GM21619 (cell line): ENCODE results near the gene IFITM10.

Experiments
- ATAC-seq: cut with Tn5 transposase; IDR thresholded peaks from one replicate; pipeline ENCODE4 v1.9.1; 2021; ENCODE audit not compliant: unreplicated experiment

The IFITM10 gene

DNA sequence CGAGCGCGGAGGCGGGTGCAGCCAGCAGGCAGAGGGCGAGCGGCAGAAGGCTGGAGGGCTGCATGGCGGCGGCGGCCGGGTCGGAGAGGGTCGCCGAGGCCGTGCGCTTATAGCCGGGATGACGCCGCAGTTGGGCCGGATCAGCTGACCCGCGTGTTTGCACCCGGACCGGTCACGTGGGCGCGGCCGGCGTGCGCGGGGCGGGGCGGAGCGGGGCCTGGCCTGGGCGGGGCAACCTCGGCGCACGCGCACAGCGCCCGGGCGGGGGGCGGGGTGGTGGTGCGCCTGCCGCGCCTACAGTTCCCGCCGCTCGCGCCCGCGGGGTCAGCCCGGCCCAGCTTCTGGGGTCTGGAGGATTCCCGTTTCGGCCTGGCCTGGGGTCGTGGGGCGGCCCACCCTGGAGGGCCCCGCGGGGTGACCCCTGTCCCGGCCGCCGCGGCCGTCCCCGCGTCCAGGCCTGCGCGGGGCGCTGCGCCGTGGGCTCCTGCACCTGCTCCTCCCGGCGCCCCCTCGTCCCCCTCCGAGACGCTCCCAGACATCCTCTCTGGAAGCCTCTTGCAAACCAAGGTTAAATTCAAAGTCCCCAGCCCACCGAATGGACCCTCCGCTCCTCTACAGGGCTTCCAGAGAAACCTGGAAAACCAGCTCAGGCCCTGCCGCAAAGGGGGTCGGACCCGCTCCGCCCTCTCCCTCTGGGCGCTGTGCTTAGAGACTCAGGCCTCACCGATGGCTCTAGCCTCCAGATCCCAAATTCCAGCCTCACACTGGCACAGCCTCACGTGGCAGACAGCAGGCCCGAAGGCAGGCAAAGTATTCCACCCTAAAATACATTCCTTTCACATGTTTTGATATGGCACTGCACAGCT is 13.6 kb upstream of the IFITM10 start, which contains the start of gene CTSD:
TSS of gene CTSD (minus strand) at position 132 of the 866 bp plus-strand sequence. CDS start at position 64, 68 bp downstream.
- peak; percentile 67 for ATAC-seq

DNA sequence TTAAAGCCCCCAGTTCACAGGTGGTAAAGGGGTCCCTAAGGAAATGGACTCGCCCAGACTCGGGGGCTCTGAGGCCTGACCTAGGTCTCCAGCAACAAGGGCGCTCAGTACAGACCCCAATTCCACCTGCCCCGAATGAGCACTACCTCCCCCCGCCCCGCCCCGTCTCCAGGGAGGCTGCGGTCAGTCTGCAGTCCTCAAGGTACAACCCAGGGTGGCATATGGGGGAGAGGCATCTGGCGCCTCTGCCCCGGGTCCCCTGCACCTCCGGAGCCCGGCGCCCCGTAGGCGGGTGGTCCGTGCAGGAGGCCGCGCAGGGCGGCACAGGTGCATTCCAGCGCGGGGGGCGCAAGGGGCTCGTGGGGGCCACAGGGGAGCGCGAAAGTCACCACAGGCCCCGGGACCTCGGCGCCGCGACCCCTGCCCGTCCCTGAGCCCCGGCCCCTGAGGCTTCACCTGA is 13.0 kb upstream of the IFITM10 start:
- peak; percentile 12 for ATAC-seq

DNA sequence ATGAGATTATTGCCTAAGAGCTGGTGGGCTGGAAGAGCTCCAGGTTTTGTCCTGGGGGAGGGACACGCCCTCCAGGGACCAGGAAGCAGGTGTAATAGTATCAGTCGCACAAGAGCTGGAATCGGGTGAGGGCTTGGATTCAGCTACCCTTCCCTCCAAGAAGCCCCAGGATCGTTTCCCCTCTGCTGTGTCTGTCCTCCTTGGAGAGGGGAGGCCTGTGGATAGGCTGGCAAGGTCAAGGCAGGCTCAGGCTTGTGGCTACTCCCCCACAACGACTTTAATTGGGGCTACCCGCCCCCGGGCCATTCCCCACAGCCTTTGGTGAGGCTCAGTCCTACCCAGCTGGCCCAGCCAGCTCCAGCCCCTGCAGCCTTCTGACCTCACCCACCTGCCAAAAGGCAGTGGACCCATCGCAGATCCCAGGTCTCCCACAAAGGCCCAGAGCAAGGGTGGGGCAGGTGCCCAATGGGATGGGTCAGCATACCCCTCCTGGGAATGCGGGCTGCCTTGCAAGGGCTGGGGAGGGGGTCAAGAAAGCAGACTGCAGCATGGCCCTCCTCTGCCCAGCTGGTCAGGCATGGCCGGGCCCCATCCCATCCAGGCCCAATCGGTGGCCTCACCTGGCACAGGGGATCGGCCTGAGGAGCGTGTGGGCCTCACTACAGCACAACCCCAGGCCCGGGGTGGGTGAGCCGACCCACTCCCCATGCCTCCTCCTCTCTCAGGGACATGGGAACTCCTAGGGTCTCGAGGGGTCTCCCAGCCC is 12.3 kb upstream of the IFITM10 start:
- ATAC-seq: no peak

DNA sequence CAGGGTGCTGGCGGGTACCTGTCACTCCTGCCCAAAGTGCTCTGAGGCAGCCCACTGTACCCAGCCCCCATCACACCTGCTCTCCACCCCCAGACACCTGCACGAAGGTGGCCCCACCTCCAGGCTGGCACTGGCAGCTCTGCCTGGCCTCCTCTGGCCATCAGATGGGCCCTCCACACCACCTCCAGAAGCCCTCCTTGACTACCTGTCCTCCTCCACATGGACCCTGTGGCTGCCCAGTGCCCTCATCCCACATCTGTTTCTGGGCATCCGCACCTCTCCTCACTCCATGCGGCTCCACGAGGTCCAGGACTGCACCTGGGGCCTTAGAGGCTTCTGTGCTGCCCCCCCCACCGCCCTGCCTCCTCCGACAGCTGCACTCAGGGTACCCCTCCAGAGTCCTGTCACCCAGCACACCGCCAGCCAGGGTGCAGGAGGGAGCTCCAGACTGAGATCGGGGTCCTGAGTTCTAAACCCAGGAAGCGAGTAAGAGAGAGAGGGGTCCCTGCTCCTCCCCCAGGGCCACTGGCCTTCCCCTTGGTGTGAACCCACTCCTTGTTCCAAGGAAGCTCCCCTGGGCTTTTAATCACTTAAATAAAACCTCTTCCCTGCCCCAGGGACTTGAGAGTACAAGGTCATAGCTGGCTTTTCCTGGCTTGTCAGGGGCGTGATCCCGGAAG is 11.6 kb upstream of the IFITM10 start:
- no peak for ATAC-seq

DNA sequence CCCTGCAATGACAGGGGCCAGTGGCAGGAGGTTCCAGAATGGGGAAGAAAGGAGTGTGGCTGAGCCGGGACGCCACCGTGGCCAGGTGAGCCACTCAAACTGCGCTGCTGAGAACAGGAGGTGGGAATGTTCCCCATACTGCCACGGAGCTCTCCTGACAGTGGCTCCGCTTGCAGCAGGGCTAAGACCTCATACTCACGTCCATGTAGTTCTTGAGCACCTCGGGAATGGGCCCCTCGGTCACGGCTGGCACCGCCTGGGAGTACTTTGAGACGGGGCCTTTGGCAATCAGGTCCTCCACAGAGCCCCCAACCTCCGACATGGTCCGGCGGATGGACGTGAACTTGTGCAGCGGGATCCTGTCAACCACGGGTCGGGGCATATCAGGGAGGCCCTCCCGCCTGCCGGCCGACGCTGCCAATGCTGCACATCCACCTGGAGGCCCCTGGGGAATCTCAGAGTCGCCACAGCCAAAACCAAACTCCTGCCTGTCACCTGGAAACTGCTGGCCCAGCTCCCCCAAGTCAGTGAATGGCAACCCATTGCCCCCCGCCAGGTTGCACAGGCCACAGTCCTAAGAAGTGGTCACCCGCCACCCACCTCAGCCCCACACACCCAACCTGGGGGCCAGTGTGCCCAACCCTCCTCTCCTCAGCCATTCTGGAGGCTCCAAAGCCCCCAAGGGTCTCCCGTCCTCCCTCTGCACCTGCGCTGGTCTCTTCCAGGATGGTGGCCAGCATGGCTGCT is 10.9 kb upstream of the IFITM10 start:
- ATAC-seq: no peak

DNA sequence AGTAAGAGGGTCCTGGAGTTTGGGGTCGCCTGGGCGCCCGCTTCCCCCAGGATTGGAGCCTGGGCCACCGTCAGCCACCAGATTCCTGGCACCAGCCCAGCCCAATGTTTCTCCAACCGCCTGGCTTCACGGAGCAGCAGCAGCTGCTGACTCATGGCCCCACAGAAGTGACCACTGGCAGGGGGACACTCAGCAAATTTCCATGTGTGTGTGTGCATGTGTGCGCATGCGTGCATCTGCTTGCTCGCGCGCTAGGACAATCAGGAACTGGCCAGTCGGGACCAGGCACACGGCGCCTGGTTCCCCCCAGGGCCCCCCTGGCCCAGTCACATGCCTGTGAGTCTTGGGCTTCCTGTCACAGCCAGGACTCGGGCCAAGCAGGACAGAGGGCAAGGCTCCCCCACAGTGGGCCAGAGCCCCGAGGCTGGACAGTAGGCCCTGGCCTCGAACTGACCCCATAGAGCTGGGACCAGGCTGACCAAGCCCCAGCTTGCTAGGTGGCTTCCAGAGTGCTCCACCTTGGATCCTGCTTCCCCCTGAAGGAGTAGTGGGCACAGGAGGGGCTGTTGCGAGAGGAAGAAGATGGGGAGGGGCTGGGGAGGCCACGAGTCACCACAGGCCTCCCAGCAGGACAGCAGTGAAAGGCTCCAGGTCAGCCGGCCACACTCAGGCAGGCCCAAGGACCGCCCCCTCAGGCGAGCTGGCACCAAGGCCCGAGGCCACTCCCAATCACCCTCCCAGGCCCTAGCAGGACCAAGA is 10.1 kb upstream of the IFITM10 start:
- no peak for ATAC-seq

DNA sequence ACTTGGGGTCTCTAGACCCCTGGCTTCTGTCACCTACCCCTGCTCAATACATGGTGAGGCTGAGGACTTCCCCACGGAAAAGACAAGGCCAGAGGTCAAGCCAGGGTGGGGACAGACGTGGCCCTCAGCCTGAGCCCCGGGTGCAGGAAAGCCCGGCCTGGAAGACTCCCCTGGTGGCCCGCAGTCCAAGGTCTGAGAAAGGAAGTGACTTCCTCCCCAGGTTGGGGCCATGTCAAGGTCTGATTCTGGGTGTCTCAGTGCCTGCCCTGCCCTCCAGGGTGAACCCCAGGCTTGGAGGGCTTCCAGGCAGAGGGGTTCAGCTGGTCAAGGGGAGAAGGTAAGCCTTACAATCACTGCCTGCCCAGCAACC is 9.4 kb upstream of the IFITM10 start:
- no peak for ATAC-seq

DNA sequence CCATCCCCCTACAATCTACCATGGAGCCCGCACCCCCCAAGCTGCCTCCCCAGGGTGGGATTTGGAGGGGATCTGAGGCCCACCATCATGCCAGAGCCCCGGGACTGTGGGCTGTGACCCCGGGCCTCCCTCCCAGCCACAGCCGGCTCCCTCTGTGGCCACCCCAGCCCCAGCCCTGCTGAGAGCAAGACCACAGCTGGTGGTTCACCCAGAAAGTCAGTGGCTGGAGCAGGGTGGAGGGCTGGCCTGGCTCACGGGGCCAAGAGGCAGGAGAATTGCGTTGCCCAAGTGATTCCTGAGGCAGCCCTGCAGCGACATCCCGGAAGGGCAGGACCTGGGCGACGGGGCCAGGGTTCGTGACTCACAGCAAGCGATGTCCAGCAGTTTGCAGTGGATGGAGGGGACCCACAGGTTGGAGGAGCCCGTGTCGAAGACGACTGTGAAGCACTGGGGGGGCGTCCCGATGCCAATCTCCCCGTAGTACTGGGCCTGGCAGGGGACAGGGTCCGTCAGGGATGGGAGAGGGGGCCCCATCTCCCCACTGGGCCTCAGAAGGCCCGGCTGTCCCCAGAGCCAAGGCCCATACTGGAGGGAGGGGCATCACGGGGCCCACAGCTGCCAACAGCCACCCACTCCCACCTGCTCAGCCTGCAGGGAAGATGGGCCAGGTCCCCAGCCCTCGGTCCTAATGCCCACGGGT is 8.9 kb upstream of the IFITM10 start:
- no peak for ATAC-seq

DNA sequence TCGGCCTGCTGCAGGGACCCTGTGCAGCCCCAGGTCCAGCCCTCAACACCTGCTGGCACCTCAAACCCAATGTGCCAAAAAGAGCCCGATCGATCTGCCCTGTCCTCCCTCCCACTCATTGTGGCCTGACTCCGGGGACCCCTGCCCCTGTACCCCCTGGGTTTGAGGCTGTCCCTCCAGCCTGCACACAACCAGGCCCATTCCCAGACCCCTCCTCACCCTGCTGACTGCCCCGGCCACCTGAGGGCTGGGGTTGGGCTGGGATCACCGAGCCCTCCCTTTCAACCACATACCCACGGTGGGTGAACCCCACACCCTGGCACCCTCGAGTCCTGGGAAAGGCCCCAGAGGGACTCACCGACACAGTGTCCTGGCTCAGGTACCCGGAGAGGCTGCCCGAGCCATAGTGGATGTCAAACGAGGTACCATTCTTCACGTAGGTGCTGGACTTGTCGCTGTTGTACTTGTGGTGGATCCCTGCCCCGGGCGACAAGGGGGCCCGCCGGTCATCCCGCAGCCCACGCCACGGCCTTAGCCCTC is 8.3 kb upstream of the IFITM10 start:
- no peak for ATAC-seq

DNA sequence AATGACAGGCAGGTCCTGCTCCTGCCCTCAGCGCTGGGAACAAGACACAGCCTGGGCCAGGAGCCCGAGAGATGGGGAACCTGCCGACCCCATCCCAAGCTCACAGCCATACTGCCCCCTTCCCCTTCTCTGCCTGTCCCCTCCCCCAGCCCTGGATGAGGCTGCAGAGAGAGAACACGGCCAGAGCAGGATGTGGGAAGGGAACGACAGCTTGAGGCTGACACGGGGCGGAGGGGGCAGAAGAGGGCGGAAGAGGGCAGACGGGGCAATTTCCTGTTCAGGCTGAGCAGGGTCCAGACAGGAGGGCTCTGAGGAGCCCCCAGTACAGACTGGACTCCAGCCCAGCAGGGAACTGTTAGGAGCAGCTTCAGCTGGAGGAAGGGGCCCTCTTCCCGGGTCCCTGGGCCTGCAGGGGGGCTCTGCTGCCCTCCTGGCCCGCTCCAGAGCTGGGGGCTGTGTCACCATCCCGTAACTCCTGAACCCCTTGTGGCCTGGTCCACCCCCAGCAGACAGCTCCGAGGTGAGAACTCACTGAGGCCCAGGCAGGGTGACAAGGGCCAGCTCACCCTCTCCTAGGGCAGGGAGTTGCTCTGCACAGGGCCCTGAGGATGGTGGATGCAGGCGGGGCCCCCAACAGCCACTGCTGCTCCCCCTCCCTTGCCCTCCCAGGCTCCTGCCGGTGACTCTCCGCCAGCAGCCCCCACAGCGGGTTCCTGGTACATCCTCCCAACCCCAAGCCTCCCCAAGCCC is 7.6 kb upstream of the IFITM10 start:
- ATAC-seq: no peak

DNA sequence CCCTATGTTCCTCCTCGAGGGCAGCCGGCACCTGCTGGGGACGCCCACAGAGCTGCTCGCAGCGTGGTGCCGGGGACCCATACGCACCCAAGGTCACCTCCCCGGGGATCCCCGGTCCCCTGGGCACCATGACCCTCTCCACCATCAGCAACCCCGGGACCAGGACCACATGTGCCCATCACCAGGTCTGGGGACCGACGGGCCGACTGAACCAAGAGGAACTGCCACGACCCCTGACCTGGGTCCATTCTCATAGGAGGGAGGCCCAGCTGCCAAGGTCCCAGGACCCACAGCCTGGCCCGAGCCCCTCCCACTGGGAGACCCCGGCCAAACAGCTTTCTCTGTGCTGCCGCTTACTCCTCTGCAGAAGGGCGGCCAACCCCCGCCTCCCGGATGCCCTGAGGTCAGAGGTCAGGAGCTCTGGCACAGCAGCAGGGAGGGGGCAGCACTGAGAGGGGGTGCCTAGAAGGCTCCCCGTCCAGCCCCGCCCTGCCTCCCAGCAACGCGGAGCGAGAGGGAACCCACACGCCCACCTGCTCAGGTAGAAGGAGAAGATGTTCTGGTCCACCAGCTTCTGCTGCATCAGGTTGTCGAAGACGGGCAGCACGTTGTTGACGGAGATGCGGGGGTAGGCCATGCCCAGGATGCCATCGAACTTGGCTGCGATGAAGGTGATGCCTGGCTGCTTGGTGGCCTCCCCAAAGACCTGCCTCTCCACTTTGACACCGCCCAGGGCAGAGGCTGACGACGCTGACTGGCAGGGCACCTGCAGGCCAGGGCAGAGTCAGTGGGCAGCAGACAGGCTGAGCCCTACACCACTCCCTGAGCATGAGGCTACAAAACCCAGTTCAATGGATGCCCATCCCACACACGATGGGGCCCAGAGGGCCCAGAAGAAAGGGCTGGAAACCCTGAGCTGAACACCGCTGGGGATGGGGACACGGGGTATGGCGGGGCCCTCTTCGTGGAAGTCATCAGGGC is 6.7 kb upstream of the IFITM10 start:
- no peak for ATAC-seq

DNA sequence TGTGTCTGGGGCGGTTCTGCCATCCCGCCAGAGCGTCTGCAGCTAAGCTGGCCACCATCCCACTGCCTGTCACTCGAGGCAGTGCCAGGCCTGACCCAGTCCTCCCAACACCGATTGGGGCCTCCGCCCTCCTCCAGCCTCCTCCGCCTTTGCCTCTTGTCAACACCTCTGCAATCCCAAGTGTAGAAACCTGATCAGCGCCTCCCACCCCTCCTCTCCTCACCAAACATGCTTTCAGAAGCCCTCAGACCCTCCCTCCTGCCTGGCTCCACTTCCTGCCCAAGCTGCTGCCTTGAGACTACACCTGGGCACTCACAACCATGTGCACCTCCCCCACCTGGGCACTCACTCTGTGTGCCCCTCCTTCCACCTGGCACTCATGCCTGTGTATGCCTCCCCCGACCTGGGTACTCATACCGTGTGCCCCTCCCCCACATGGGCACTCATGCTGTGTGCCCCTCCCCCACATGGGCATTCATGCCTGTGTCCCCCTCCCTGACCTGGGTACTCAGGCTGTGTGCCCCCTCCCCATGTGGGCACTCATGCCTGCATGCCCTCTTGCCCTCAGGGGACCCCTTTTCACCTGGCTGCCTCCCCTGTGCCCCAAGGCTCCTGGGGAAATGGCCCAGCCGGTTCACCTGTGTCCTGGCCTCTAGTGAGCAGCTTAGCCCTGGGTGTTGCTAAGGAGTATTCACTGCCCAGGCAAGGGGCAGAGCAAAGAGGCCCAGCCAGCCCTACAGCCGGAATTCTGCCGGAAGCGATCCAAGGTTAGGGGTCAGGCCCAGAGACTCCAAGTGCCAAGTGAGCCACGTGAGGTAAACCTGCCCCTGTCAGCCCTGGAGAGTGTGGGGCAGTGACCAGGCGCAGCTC is 5.5 kb upstream of the IFITM10 start:
- ATAC-seq: no peak

DNA sequence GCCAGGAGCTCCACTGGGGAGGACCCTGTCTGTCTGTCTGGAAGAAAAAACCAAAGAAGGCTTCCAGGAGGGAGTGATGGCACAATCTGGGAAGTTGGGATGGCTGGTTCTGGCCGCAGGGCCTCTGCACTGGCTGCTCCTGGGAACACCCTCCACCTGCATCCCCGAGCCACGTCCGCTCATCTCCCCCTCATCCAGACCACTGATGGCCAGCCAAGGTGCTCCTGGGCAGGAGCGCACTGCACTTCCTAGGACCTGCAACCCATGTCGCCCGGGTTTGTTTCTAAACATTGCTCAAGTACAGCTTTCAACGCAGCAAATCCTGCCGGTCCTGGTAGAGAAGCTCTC is 4.9 kb upstream of the IFITM10 start:
- ATAC-seq: no peak

DNA sequence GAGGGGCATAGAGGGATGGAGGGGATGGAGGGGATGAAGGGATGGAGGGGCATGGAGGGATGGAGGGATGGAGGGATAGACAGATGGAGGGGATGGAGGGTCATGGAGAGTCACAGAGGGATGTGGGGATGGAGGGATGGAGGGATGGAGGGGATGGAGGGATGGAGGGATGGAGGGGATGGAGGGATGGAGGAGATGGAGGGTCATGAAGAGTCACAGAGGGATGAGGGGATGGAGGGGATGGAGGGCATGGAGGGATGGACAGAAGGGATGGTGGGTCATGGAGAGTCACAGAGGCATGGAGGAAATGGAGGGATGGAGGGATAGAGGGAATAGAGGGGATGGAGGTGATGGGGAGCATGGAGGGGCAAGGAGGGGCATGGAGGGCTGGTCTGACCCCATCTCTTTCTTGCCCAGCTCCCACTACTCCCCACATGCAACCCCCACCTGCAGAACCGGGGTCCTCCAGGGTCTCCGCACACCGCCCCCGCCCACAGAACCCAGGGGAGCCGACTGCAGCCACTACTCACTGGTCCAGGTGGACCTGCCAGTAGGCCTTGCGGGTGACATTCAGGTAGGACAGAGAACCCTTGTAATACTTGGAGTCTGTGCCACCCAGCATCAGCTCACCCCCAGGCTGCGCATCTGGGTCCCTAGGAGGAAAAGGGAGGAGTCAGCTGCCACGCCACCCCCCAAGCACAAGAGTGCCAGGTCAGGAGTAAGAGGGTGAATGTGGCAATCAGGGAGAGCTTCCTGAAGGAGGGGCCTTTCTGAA is 4.2 kb upstream of the IFITM10 start:
- no peak for ATAC-seq

DNA sequence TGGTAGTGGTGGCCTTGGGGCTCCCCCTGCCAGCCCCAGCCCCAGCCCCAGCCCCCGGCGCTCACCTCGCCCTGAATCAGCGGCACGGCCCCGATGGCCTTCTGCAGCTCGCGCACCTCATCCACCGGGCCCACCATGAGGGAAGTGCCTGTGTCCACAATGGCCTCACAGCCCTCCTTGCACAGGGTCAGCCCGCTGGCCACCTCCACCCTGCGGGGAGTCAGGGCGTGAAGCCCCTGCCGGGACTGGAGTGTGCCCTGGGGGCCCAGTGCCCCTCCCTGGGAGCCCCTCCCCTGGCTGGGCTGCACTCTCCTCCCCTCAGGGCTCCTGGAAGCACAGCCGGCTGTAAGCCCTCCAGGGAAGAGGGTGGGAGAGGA is 3.5 kb upstream of the IFITM10 start:
- no peak for ATAC-seq
